ENCODE measurements around the gene TNFRSF18.

TNFRSF18 gene

DNA sequence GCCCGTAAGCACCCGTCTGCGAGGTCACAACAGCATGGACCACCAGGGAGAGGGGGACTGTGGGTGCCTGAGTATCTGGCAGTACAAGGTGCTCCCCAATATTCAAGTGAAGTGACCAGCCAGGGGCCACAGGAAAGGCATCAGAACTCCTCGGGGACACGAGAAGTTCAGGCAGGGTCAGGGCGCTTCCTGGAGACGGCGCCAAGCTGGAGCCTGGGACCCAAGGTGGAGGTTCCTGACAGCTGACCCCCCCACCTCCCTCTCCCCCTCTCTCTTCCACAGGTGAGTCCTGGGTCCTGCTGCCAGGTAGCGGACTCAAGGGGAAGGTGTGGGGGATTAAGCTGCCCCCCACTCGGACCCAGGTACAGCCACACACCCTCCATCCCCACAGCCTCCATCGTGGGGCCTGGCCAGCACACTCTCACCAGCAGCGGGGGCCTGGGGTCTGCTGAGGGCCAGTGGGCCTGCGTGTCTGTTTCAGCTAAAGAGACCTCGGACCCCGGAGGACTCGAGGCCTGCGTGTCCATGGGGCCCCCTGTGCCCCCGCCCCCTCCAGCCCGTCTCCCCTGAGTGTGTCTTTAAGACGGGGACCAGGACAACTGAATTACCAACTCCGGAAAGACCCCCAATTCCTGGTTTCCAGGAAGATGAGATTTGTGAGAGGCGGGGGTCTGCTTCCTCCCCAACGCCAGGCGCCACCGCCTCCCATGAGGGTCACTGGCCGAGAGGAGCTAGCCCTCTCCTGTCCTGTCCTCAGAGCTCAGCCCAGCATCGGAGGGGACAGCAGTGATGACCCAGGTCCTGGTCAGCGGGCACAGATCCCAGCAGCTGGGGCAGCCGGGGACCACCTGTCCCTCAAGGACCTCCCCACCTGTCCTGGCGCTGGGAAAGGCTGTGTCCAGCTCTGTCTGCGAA is 6.2 kb downstream of the TNFRSF18 start:
- no peaks in the 10 kb centered on the region for H3K27me3 ChIP-seq (ENCODE audit: insufficient read depth, low read length, poor library complexity)
- H3K27ac ChIP-seq (ENCODE audit: low read length) = no peak overlapping the region
- H3K4me1 ChIP-seq (ENCODE audit: insufficient read depth, low read length) = no peaks in the 10 kb centered on the region
- no peak overlapping the region for H3K9ac ChIP-seq (ENCODE audit: low read depth, low read length)
- H3K9me3 ChIP-seq (ENCODE audit: insufficient read depth, low read length, severe bottlenecking) = no peaks in the 10 kb centered on the region
- H3K79me2 ChIP-seq (ENCODE audit: insufficient read depth, low read length) = no peaks in the 10 kb centered on the region
- H3K36me3 ChIP-seq (ENCODE audit: insufficient read depth, low read length) = no peaks in the 10 kb centered on the region
- no peak overlapping the region for H3K4me3 ChIP-seq (ENCODE audit: low read depth in 1 of 2, low read length in 2 of 2)
- TF ChIP-seq EZH2 (IDR thresholded peaks at IDR 0.05; ENCODE audit: borderline replicate concordance, low read depth, low read length, severe bottlenecking) = no peak
- TF ChIP-seq, protein P1, sequence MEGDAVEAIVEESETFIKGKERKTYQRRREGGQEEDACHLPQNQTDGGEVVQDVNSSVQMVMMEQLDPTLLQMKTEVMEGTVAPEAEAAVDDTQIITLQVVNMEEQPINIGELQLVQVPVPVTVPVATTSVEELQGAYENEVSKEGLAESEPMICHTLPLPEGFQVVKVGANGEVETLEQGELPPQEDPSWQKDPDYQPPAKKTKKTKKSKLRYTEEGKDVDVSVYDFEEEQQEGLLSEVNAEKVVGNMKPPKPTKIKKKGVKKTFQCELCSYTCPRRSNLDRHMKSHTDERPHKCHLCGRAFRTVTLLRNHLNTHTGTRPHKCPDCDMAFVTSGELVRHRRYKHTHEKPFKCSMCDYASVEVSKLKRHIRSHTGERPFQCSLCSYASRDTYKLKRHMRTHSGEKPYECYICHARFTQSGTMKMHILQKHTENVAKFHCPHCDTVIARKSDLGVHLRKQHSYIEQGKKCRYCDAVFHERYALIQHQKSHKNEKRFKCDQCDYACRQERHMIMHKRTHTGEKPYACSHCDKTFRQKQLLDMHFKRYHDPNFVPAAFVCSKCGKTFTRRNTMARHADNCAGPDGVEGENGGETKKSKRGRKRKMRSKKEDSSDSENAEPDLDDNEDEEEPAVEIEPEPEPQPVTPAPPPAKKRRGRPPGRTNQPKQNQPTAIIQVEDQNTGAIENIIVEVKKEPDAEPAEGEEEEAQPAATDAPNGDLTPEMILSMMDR (IDR thresholded peaks at IDR 0.05; ENCODE audit: borderline replicate concordance, extremely low read depth, low read length, poor library complexity, severe bottlenecking) = no peak
- H2AFZ ChIP-seq (ENCODE audit: low read depth, low read length) = no peak overlapping the region
- peaks cover 7% of the 10 kb centered on the region for H4K20me1 ChIP-seq (ENCODE audit: insufficient read depth, low read length)
- DNase-seq (no peak), ATAC-seq (ENCODE audit: insufficient read depth, low read depth) (no peak)
- H3K4me2 ChIP-seq (ENCODE audit: insufficient read depth, low read length) = no peak overlapping the region

DNA sequence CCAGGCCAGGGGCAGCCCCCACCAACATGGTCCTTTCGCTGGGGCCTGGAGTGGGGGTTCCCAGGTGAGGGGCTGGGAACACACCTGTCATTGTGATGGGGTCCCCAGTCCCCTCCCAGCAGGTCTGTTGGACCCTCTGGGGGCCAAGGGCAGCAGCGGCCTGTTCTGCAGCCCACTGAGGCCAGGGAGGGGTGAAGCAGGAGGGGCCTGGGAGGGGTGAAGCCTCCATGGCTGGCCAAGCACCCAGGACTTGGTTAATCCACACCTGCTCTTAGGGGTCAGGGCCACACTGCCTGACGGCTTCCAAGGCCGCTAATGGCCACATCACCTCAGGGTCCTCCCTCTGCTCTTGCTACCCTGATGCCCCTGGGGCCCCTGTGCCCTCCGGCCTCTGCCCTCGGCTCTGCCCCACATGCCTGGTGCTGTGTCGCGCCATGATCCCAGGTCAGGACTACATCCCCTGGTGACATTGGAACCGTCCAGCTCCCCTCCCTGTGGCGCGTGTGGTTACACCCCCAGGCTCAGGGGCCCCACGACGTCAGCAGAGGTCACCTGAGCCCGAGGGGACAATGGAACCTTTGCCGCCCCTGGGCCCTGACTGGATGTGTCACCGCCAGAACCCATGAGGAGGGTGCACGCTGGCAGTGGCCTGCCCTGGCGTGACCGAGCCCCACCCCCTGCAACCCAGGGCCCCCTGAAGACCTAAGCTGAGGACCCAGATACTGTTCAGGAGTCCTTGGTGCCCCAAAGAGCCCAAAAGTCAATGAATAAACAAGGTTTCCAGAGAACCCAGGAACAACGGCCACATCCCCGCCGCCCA is 7.0 kb downstream of the TNFRSF18 start:
- H3K4me3 ChIP-seq (ENCODE audit: low read depth in 1 of 2, low read length in 2 of 2) = no peak overlapping the region

DNA sequence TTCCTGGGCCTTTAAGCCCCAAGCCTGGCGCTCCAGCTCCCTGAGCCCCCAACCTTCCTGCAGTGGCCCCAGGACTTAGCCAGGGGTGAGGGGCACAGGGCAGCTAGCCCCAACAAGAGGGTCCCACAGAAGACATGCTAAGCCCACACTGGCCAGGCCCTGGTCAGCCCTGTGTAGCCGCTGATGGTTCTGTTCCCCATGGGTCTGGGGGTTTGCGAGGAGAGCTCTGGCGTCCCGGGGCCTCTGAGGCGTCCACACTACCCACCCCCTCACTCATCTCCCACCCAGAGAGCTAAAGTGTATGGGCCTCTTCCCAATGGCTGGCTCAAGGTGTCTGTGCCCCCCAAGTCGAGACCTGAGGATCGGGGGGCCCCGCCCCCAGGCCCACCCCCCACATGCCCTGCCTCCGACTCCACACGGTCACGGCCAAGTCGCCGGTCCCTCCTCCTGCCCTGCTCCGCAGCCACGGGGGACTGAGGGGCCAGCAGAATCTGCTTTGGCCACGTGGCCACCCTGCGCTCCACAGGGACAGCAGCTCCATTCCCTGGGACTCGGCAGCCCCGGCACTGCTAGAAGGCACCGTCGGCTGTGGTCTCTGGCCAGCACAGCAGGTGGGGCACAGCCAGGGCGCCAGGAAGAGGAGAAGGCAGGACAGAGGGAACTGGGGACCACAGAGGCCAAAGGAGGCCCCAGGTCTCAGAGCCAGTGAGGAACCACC is 7.8 kb downstream of the TNFRSF18 start:
- ATAC-seq (ENCODE audit: insufficient read depth, low read depth) (no peak), DNase-seq (no peak)
- TF ChIP-seq EZH2 (IDR thresholded peaks at IDR 0.05; ENCODE audit: borderline replicate concordance, low read depth, low read length, severe bottlenecking) = no peak
- TF ChIP-seq, protein P1 (IDR thresholded peaks at IDR 0.05; ENCODE audit: borderline replicate concordance, extremely low read depth, low read length, poor library complexity, severe bottlenecking) = no peak
- no peaks in the 10 kb centered on the region for H3K4me1 ChIP-seq (ENCODE audit: insufficient read depth, low read length)
- H3K4me3 ChIP-seq (ENCODE audit: low read depth in 1 of 2, low read length in 2 of 2) = no peak overlapping the region
- H2AFZ ChIP-seq (ENCODE audit: low read depth, low read length) = no peak overlapping the region
- no peak overlapping the region for H3K4me2 ChIP-seq (ENCODE audit: insufficient read depth, low read length)
- H3K36me3 ChIP-seq (ENCODE audit: insufficient read depth, low read length) = no peaks in the 10 kb centered on the region
- no peak overlapping the region for H3K27ac ChIP-seq (ENCODE audit: low read length)
- H3K79me2 ChIP-seq (ENCODE audit: insufficient read depth, low read length) = no peaks in the 10 kb centered on the region
- H3K9ac ChIP-seq (ENCODE audit: low read depth, low read length) = no peak overlapping the region
- H3K9me3 ChIP-seq (ENCODE audit: insufficient read depth, low read length, severe bottlenecking) = no peaks in the 10 kb centered on the region
- no peaks in the 10 kb centered on the region for H3K27me3 ChIP-seq (ENCODE audit: insufficient read depth, low read length, poor library complexity)
- no peaks in the 10 kb centered on the region for H4K20me1 ChIP-seq (ENCODE audit: insufficient read depth, low read length)

More for the DNA sequence above, 7.0 kb downstream of the TNFRSF18 start:
- H4K20me1 ChIP-seq (ENCODE audit: insufficient read depth, low read length) = peaks cover 3% of the 10 kb centered on the region; the same call in 1 of the 2 replicates
- no peak overlapping the region for H3K4me2 ChIP-seq (ENCODE audit: insufficient read depth, low read length)
- H3K27me3 ChIP-seq (ENCODE audit: insufficient read depth, low read length, poor library complexity) = no peaks in the 10 kb centered on the region
- no peaks in the 10 kb centered on the region for H3K36me3 ChIP-seq (ENCODE audit: insufficient read depth, low read length)
- H3K79me2 ChIP-seq (ENCODE audit: insufficient read depth, low read length) = no peaks in the 10 kb centered on the region
- TF ChIP-seq, protein P1 (IDR thresholded peaks at IDR 0.05; ENCODE audit: borderline replicate concordance, extremely low read depth, low read length, poor library complexity, severe bottlenecking) = no peak
- no peak for TF ChIP-seq EZH2 (IDR thresholded peaks at IDR 0.05; ENCODE audit: borderline replicate concordance, low read depth, low read length, severe bottlenecking)
- DNase-seq (no peak), ATAC-seq (ENCODE audit: insufficient read depth, low read depth) (no peak)
- no peak overlapping the region for H3K9ac ChIP-seq (ENCODE audit: low read depth, low read length)
- H3K4me1 ChIP-seq (ENCODE audit: insufficient read depth, low read length) = no peaks in the 10 kb centered on the region
- H3K9me3 ChIP-seq (ENCODE audit: insufficient read depth, low read length, severe bottlenecking) = no peaks in the 10 kb centered on the region
- no peak overlapping the region for H3K27ac ChIP-seq (ENCODE audit: low read length)
- H2AFZ ChIP-seq (ENCODE audit: low read depth, low read length) = no peak overlapping the region
